Measurements from ENCODE around the gene NFKBIZ.

DNA sequence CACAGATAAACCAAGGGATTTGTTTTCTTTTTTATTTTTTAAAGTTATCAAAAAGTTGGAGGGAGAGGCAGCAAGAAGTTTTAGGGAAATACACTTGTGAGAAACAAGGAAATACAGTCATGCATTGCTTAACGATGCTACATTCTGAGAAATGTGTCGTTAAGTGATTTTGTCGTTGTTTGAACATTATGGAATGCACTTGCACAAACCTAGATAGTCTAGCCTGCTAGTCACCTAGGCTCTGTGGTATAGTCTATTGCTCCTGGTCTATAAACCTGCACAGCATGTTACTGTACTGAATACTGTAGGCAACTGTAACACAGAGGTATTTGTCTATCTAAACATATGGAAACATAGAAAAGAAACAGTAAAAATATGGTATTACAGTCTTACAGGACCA lies 2.0 kb upstream of the NFKBIZ start:
- TF ChIP-seq, protein P1, sequence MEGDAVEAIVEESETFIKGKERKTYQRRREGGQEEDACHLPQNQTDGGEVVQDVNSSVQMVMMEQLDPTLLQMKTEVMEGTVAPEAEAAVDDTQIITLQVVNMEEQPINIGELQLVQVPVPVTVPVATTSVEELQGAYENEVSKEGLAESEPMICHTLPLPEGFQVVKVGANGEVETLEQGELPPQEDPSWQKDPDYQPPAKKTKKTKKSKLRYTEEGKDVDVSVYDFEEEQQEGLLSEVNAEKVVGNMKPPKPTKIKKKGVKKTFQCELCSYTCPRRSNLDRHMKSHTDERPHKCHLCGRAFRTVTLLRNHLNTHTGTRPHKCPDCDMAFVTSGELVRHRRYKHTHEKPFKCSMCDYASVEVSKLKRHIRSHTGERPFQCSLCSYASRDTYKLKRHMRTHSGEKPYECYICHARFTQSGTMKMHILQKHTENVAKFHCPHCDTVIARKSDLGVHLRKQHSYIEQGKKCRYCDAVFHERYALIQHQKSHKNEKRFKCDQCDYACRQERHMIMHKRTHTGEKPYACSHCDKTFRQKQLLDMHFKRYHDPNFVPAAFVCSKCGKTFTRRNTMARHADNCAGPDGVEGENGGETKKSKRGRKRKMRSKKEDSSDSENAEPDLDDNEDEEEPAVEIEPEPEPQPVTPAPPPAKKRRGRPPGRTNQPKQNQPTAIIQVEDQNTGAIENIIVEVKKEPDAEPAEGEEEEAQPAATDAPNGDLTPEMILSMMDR (IDR thresholded peaks at IDR 0.05), result no peak
- no peak for TF ChIP-seq EZH2phosphoT487 (IDR thresholded peaks at IDR 0.05)
